ENCODE results near the gene STK35. TPM values are rescaled to one million over a fixed set of nuclear protein-coding genes. Genes with fewer than 3 reads are reported as not detected.

Gene STK35
- total RNA-seq, 1 donor from 2014 or later: 31.0 TPM

DNA sequence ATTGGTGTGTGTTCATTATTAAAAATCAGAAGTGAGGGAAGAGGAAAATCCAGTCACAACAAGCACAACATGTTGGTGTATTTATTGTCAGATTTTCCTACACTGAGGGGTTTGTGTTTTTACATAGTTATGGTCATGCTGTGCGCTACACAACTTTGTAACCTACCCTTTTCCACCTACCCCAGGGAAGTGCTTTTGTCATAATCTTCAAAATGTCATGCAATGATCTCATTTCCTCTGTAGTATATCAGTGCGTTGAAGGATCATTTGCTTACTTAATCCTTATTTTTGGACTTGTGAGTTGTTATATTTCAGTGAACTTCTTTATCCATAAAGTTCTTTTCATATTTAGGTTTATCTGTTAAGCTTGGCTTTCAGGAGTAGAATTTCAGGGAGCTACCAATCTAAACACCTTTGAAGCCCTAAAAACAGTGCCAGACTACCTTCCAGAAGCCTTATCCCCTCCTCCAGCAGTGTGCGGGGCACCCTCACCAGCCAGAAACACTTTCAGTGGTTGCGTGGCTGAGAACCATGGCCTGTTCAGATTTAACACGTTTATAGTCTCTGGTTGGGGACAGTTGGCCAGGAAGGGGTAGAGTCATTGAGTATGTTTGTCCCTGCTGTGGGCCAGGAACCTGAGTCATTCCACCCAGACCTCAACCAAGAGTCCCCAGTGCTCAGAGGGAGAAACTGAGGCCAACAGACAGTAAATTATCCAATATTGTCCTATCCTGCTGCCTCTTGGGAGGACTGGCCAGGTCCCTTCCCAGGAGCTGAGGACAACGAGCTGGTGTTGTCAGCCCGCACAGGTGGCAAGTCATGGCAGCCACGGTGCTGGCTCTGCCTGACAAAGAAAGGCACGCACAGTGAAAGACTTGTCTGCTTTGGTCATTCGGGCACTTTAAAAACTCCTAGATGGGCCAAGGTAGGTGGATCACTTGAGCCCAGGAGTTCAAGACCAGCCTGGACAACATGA lies 40.3 kb downstream of the STK35 start:
- Mint-ChIP-seq H3K27ac (no peak overlapping the region), H3K4me1 (peaks cover 3% of the 10 kb centered on the region), H3K9me3 (no peaks in the 10 kb centered on the region), H3K4me3 (no peak overlapping the region), H3K27me3 (ENCODE audit: low read depth) (no peaks in the 10 kb centered on the region), H3K36me3 (peaks cover 11% of the 10 kb centered on the region)
- DNase-seq (ENCODE audit: low spot score in 2 of 2, unreplicated experiment in 2 of 2): no peak
- TF ChIP-seq, protein P1, sequence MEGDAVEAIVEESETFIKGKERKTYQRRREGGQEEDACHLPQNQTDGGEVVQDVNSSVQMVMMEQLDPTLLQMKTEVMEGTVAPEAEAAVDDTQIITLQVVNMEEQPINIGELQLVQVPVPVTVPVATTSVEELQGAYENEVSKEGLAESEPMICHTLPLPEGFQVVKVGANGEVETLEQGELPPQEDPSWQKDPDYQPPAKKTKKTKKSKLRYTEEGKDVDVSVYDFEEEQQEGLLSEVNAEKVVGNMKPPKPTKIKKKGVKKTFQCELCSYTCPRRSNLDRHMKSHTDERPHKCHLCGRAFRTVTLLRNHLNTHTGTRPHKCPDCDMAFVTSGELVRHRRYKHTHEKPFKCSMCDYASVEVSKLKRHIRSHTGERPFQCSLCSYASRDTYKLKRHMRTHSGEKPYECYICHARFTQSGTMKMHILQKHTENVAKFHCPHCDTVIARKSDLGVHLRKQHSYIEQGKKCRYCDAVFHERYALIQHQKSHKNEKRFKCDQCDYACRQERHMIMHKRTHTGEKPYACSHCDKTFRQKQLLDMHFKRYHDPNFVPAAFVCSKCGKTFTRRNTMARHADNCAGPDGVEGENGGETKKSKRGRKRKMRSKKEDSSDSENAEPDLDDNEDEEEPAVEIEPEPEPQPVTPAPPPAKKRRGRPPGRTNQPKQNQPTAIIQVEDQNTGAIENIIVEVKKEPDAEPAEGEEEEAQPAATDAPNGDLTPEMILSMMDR (IDR thresholded peaks at IDR 0.05; ENCODE audit: unreplicated experiment): no peak

DNA sequence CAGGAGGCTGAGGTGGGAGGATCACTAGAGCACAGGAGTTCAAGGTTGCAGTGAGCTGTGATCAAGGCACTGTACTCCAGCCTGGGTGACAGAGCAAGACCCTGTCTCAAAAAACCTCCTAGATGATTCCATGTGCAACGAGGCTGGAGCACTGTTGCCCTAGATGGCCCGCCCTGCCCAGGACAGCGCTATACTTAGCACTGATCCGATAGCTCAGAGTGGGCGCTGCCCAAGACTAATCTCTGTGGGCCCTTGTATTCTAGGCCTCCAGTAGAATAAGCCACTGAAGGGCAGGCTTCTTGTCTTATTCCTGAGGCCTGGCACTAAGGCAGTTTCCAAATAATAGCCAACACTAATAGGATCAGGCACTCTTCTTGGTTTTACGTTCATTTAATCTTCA lies 41.0 kb downstream of the STK35 start:
- Mint-ChIP-seq H3K9me3 (no peaks in the 10 kb centered on the region), H3K27ac (no peak overlapping the region), H3K4me3 (no peak overlapping the region), H3K4me1 (peaks cover 3% of the 10 kb centered on the region), H3K27me3 (ENCODE audit: low read depth) (no peaks in the 10 kb centered on the region), H3K36me3 (peaks cover 11% of the 10 kb centered on the region)
- TF ChIP-seq, protein P1 (IDR thresholded peaks at IDR 0.05; ENCODE audit: unreplicated experiment): no peak
- DNase-seq (ENCODE audit: low spot score in 2 of 2, unreplicated experiment in 2 of 2): no peak

- DNase-seq (ENCODE audit: low spot score in 2 of 2, unreplicated experiment in 2 of 2): no peak
- Mint-ChIP-seq H3K36me3 (peaks cover 16% of the 10 kb centered on the region), H3K4me3 (no peak overlapping the region), H3K9me3 (no peaks in the 10 kb centered on the region), H3K27me3 (ENCODE audit: low read depth) (no peaks in the 10 kb centered on the region), H3K4me1 (peaks cover 3% of the 10 kb centered on the region), H3K27ac (no peak overlapping the region)
- TF ChIP-seq, protein P1 (IDR thresholded peaks at IDR 0.05; ENCODE audit: unreplicated experiment): no peak
These were observed 42.0 kb downstream of the STK35 start for GRCh38 chr20:2143594-2143993.

GRCh38 chr20:2144850-2145249 lies 43.2 kb downstream of the STK35 start:
- Mint-ChIP-seq H3K4me1 (no peaks in the 10 kb centered on the region), H3K4me3 (no peak overlapping the region), H3K27ac (no peak overlapping the region), H3K27me3 (ENCODE audit: low read depth) (no peaks in the 10 kb centered on the region), H3K9me3 (no peaks in the 10 kb centered on the region), H3K36me3 (peaks cover 18% of the 10 kb centered on the region)
- TF ChIP-seq, protein P1 (IDR thresholded peaks at IDR 0.05; ENCODE audit: unreplicated experiment): no peak
- DNase-seq (ENCODE audit: low spot score in 2 of 2, unreplicated experiment in 2 of 2): no peak

GRCh38 chr20:2145376-2145775 lies 43.7 kb downstream of the STK35 start:
- Mint-ChIP-seq H3K36me3 (peaks cover 18% of the 10 kb centered on the region), H3K27ac (no peak overlapping the region), H3K4me1 (no peaks in the 10 kb centered on the region)

More at GRCh38 chr20:2145376-2145775, 43.7 kb downstream of the STK35 start:
- no peak overlapping the region for H3K4me3 Mint-ChIP-seq
- H3K9me3 Mint-ChIP-seq: no peaks in the 10 kb centered on the region
- H3K27me3 Mint-ChIP-seq (ENCODE audit: low read depth): no peaks in the 10 kb centered on the region
- TF ChIP-seq, protein P1 (IDR thresholded peaks at IDR 0.05; ENCODE audit: unreplicated experiment): no peak
- DNase-seq (ENCODE audit: low spot score in 2 of 2, unreplicated experiment in 2 of 2): no peak

Measured in mesothelial cell of epicardium (in vitro differentiated cells).